Hypothalamus (tissue), 51 donors: Measurements from ENCODE around the gene SAMD11.
A peak's percentile ranks its signal among the peaks of the same experiment; 100 is the strongest.

Source experiments
- DNase-seq, 51 donors: peaks; one replicate each; lab custom pipeline; 2025; lab: John Stamatoyannopoulos, UW

SAMD11 gene

GRCh38 chr1:916173-917075 lies 7.3 kb upstream of the SAMD11 start:
- DNase-seq = no peak

- DNase-seq = no peak
Measured at GRCh38 chr1:917076-917459, 6.7 kb upstream of the SAMD11 start.

GRCh38 chr1:917466-918091 lies 6.1 kb upstream of the SAMD11 start:
- no peak for DNase-seq

GRCh38 chr1:918353-918752 lies 5.4 kb upstream of the SAMD11 start:
- DNase-seq = no peak

GRCh38 chr1:918843-919242 lies 4.9 kb upstream of the SAMD11 start:
- no peak for DNase-seq

GRCh38 chr1:919271-919872 lies 4.4 kb upstream of the SAMD11 start:
- no peak for DNase-seq

- no peak for DNase-seq
Measured at GRCh38 chr1:920010-920409, 3.7 kb upstream of the SAMD11 start.

GRCh38 chr1:920521-920920 lies 3.2 kb upstream of the SAMD11 start:
- DNase-seq = no peak

- DNase-seq = peak in 41 of 51 donors; percentile 8 to 67 (median 36)
Measured at GRCh38 chr1:921011-921837, 2.5 kb upstream of the SAMD11 start.

- no peak for DNase-seq
Measured at GRCh38 chr1:923991-924655, 400 bp downstream of the SAMD11 start.

GRCh38 chr1:924656-925560 lies 1.2 kb downstream of the SAMD11 start:
- DNase-seq = peak in 1 of 51 donors; percentile 23

- DNase-seq = no peak
Measured at GRCh38 chr1:925561-926421, 2.1 kb downstream of the SAMD11 start.

GRCh38 chr1:927234-927633 lies 3.5 kb downstream of the SAMD11 start:
- DNase-seq = no peak

GRCh38 chr1:927748-928147 lies 4.0 kb downstream of the SAMD11 start:
- DNase-seq = no peak

- no peak for DNase-seq
Measured at GRCh38 chr1:928825-929661, 5.3 kb downstream of the SAMD11 start.

GRCh38 chr1:929712-930632 lies 6.2 kb downstream of the SAMD11 start:
- no peak for DNase-seq
